MV-4-11 (cell line): ENCODE results near the gene PGLYRP2.
"Not testable (repeated sequence)": the region's sequence is repeated elsewhere in the genome, so short reads cannot be mapped to it uniquely, and the experiment has no call there.

Experiments used
- DNase-seq: peaks from one replicate; lab custom pipeline; 2025; lab: John Stamatoyannopoulos, UW

Gene PGLYRP2

GRCh38 chr19:15479391-15480345, at the start of gene PGLYRP2:
Gene PGLYRP2 (minus strand): TSS chr19:15479501. CDS start chr19:15479371, 130 bp downstream.
- DNase-seq, result peak; percentile 19

GRCh38 chr19:15527705-15528104, 48.4 kb upstream of the PGLYRP2 start:
- DNase-seq, result no peak

GRCh38 chr19:15526408-15526807, 47.1 kb upstream of the PGLYRP2 start:
- no peak for DNase-seq

GRCh38 chr19:15525291-15525690, 46.0 kb upstream of the PGLYRP2 start:
- DNase-seq, result no peak

- DNase-seq, result no peak
Observed at GRCh38 chr19:15524781-15525180, 45.5 kb upstream of the PGLYRP2 start.

DNA sequence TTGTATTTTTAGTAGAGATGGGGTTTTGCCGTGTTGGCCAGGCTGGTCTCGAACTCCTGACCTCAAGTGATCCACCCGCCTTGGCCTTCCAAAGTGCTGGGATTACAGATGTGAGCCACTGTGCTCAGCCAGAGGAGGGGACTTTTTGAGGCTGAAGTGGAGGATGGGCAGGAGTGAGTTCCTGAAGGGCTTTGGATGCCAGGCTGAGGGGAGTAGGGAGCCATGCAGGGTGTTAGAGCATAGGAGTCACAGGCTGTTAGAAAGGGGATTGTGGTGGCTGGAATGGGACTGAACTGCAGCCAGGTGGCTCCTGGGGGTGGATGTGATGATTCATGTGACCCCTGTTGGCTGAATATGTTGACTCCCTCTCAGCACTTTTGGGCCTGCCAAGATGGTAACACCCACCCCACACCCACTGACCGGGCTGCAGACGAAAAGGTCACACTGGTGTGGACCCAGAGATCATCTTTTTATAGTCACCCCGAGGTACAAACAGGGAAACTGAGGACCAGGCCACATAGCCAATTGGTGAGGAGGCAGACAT, 40.2 kb upstream of the PGLYRP2 start:
- DNase-seq, result no peak

DNA sequence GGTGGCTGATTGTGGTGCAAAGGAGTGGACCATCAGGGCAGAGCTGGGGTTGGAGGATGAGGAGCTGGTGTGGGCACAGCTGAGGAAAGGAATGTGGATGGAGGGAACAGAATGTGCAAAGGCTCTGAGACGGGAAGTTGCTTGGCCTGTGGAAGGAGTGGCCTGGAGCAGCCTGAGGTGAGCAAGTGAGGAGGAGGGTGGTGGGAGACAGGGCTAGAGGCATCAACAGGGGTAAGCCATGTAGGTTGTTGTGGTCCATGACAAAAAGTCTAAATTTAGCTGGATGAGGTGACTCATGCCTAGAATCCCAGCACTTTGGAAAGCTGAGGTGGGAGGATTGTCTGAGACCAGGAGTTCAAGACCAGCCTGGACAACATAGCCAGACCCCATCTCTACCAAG, 38.5 kb upstream of the PGLYRP2 start:
- DNase-seq, result no peak

DNA sequence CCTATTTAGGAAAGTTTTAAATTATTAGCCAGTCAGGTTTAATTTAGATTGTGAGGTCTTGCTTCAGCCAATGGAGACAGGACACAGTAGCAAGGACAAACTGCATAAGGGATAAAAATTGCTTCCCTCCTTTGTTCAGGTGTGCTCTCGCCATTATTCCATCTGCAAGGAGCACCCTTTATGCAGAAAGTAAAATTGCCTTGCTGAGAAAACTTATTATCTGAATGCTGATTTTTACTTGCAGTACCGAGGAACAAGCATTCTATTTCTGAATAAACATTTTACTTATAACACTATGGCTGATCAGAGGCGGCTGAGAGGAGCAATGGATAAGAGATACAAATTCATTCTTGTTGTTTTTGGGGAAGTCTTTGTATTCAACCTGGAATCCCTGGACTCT, 37.1 kb upstream of the PGLYRP2 start:
- DNase-seq, result peak; percentile 52

- not testable (repeated sequence) for DNase-seq
Observed at GRCh38 chr19:15515227-15515625, 35.9 kb upstream of the PGLYRP2 start.

DNA sequence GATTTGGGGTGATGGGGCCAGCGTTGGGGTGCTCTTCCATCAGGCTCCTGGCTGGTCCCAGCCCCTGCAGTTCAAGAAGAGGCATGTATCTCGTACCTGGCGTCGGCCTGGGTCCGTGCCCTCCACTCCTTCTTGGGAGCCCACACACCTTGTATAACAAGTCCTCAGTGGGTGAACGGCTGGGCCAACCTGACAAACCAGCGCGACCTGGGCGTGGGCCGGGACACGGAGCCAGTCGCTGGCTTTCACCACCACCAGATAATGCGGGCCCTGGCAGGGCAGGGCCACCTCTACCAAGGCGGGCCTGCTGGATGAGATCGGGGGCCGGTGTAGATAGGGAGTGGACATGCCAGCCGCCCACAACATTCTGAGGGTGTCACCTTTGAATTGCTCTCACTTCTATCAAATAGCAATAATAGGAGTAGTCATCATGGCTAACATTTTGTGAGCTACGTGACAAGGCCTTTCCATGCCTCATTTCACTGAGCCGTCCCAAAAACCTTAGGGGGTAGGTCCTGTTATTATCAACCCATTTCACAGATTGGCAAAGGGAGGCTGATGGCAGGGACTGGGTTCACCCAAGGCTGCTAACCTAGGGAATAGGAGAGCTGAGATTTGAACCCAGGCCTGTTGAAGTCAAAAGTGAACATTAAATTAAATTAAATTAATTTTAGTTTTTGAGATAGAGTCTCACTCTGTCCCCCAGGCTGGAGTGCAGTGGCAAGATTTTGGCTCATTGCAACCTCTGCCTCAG, 32.5 kb upstream of the PGLYRP2 start:
- DNase-seq, result no peak

GRCh38 chr19:15508035-15508710, 28.9 kb upstream of the PGLYRP2 start, which contains the start of gene CYP4F22:
Gene CYP4F22 (plus strand): TSS chr19:15508525. CDS start chr19:15525337, 16,812 bp downstream.
- no peak for DNase-seq

GRCh38 chr19:15507068-15508034, 28.1 kb upstream of the PGLYRP2 start:
- no peak for DNase-seq

GRCh38 chr19:15506074-15506571, 26.8 kb upstream of the PGLYRP2 start:
- DNase-seq, result no peak

GRCh38 chr19:15502264-15502663, 23.0 kb upstream of the PGLYRP2 start:
- no peak for DNase-seq

GRCh38 chr19:15501596-15501995, 22.3 kb upstream of the PGLYRP2 start:
- no peak for DNase-seq

DNA sequence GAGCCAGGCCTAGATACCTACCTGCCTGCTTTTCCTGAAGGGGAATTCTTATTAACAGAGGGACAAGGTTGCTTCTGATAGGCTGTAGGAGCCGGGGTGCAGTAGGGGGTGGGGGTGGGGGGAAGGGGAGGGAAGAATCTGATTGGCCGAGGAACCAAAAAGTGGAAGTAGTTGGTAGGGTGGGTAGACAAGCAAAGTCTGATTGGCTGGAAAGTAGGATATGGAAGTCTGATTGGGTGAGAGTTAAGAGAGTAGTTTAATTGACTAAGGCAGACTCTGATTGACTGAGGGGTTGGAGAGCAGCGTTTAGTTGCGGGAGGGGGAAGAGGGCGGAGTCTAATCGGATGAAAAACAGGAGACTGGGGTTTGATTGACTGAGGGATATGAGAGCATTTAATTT, 19.6 kb upstream of the PGLYRP2 start:
- peak; percentile 22 for DNase-seq

- DNase-seq, result no peak
Observed at GRCh38 chr19:15498156-15498858, 19.0 kb upstream of the PGLYRP2 start.

GRCh38 chr19:15495151-15495550, 15.8 kb upstream of the PGLYRP2 start:
- no peak for DNase-seq

GRCh38 chr19:15488489-15489226, 9.4 kb upstream of the PGLYRP2 start:
- no peak for DNase-seq
